NOMO-1 treated with dmso at 0.1 percent for 144 hours (cell line): ENCODE results near the gene VEGFB.
"Not testable (repeated sequence)": the region's sequence is repeated elsewhere in the genome, so short reads cannot be mapped to it uniquely, and the experiment has no call there.

ENCODE experiments used
- DNase-seq: peaks from one replicate; lab custom pipeline; 2025; ENCODE audit not compliant: unreplicated experiment; lab: John Stamatoyannopoulos, UW

The VEGFB gene

DNA sequence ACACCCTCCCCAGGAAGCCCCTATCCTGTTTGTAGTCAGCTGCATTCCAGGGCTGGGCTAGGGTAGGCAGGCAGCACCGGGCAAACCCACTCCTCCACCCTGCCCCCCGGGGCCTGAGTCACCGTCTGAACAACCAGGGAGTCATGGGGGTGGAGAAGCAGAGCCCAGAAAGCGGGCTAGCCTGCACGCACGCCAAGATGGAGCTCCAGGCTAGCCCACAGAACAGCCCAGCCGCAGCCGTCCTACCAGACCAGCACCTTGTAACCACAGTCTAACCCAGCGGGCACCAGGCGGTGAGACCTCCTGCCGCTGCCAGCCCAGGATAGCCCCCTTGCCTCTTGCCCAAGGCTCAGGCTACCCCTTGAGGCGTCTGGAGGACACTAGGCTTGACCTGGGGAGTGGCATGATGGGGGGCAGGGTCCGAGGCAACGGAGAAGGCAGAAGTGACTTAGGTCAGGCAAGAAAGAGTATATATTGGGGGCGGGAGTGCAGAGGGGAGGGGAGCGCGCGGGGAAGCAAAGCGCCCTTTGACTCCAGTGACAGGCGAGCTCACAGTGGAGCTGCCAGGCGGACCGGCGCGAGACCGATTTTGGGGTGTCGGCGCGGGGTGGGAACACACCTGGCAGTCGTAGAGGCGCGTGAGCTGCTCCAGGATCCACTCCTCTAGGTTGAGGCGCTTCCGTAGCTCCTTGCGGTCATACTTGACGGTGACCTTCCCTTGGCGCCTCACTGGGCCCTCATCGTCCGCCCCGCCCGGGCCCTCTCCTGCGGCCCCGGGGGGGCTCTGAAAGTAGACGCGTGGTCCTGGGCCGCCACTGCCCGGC, 11.6 kb downstream of the VEGFB start:
- DNase-seq = peak; percentile 34

GRCh38 chr11:64246621-64246870, 12.2 kb downstream of the VEGFB start:
- DNase-seq = not testable (repeated sequence)

DNA sequence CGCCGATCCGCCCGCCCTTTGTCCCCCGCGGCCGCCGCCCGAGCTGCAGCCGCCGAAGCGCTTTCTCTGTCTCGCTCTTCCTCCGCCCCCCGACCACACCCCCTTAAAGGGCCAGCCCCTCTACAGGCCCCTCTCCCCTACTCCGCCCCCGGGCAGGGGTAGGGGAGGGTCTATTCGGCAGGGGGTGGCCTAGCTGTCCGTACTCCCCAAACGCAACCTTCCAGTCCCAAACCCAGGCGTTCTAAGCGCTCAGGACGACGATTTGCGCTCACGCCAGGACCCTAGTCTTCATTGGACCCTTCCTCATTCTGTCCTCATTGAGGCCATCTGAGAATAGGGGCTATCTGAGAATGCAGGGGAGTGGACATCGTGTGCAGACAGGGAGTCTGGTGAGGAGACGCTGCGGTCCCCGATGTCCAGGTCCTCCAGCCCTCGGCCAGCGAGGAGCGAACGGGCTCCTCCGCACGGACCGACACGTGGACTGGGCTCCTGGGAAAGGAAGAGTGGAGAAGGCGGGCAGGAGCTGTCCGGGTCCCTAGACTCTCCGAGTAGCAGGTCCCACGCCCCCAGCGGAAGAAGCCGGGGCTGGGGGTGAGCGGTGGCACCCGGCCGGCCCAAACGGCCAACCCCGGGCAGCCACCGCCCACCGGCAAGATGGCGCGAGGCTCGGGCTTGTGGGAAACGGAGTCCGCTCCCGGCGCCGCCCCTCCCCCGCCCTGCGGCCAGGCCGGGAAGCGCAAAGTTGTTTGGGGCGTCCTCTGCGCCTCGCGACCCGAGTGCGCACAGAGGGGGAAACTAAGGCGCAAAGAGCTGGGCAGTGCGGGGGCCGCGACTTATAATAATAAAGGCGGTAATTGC, 12.7 kb downstream of the VEGFB start, which contains the start of gene PPP1R14B:
Gene PPP1R14B, minus strand, starts transcription at position 73 of the 858 bp plus-strand sequence. CDS start 270 bp downstream, outside the sequence.
- peak; percentile 84 for DNase-seq

GRCh38 chr11:64247729-64248531, 13.5 kb downstream of the VEGFB start:
- DNase-seq = no peak

GRCh38 chr11:64248578-64248977, 14.2 kb downstream of the VEGFB start:
- DNase-seq = no peak

GRCh38 chr11:64249038-64249437, 14.7 kb downstream of the VEGFB start:
- no peak for DNase-seq

- DNase-seq = no peak
These were observed 15.4 kb downstream of the VEGFB start for GRCh38 chr11:64249563-64250414.

GRCh38 chr11:64250415-64251015, 16.1 kb downstream of the VEGFB start:
- DNase-seq = no peak

- DNase-seq = peak; percentile 24
These were observed 16.8 kb downstream of the VEGFB start, which contains the start of gene PLCB3 for GRCh38 chr11:64251016-64251752. Gene PLCB3 (plus strand): TSS chr11:64251530. CDS start chr11:64251650, 120 bp downstream.

DNA sequence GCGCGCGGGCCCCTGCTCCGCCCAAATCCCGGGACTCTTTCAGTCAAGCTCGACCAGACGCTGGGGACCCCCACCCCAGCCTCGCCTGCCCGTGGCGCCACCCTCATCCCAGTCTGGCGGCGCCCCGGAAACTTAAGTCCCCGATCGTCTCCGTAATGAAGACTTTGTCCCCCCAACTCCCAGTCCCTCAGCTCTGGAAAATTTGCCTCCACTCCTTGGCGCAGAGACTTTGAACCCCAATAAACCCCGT, 17.3 kb downstream of the VEGFB start:
- no peak for DNase-seq

- DNase-seq = no peak
These were observed 17.9 kb downstream of the VEGFB start for GRCh38 chr11:64252003-64252872.

DNA sequence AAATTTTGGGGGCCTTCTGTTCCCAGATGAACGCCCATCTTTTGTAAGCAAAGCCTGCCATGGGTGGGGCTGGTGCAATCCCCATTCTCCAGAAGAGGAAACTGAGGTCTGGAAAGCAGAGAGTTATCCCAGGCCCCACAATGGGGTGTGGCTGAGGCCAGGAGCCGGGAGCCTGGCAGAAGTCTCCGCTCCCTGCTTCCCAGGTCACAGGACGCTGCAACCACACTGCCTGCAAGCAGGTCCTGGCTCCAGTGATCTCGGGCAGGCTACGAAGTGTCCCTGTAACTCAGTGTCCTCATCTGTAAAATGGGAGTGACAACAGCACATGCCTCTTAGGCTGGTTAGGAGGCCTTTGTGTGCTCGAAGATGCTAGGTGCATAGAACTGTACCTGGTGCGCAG, 18.7 kb downstream of the VEGFB start:
- no peak for DNase-seq

DNA sequence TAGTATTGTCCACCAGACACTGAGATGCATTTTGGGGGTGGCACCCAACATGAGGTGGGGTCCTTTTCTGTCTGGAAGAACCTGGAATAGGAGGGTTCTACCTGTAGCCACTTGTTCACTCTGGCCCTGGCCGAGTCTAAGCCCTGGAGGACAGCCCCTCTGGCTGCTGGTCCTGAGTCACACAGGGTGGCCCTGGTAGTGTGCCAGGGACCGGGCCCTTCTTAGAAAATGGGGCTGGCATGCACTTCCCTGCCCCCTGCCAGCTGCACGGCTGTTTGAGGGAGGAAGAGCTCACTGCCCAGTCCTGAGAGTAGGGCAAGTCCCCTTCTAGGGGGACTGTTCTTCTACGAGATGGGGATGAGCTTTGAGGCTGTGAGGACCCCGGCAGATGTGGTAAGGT, 19.1 kb downstream of the VEGFB start:
- no peak for DNase-seq

- DNase-seq = no peak
These were observed 19.9 kb downstream of the VEGFB start for GRCh38 chr11:64254326-64254725.

DNA sequence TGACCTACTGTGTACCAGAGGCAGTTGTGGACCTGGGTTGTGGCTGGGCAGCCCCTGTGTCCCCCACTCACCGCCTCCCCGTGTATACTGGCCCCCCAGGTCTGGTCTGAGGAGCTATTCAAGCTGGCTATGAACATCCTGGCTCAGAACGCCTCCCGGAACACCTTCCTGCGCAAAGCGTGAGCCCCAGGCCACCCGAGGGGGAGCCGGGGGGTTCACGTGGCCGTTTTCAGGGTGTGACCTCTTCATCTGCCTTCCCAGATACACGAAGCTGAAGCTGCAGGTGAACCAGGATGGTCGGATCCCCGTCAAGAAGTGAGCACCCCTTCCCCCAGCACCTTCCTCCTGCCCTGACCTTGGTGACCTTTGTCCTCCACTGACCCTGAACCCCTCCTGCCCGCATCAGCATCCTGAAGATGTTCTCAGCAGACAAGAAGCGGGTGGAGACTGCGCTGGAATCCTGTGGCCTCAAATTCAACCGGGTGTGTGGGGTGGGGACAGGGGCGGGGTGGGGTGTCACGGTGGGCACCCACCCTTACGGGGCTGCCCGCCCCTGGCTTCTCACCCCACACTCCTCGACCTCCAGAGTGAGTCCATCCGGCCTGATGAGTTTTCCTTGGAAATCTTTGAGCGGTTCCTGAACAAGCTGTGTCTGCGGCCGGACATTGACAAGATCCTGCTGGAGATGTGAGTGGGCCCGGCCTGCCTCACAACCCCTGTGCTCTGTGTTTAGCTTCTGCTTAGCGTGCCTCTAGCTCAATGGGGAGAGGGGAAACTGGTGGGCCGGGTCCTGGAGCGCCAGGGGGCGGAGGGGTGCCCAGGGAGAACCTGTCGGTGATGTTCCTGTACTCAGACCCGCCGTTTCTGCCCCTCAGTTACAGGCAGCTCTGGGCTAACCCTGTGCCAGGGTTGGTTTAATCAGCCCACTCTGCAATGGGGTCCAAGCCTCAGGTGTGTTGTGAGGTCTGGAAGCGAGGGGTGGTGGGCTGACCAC, 21.0 kb downstream of the VEGFB start:
- no peak for DNase-seq

DNA sequence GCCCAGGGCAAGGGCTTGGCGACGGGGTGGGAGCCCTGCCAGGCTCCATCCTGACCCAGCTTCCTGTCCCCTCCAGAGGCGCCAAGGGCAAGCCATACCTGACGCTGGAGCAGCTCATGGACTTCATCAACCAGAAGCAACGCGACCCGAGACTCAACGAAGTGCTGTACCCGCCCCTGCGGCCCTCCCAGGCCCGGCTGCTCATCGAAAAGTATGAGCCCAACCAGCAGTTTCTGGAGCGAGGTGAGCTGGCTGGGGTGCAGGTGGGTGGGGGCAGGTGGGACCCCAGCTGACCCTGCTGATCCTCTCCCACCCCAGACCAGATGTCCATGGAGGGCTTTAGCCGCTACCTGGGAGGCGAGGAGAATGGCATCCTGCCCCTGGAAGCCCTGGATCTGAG, 21.9 kb downstream of the VEGFB start:
- DNase-seq = no peak

DNA sequence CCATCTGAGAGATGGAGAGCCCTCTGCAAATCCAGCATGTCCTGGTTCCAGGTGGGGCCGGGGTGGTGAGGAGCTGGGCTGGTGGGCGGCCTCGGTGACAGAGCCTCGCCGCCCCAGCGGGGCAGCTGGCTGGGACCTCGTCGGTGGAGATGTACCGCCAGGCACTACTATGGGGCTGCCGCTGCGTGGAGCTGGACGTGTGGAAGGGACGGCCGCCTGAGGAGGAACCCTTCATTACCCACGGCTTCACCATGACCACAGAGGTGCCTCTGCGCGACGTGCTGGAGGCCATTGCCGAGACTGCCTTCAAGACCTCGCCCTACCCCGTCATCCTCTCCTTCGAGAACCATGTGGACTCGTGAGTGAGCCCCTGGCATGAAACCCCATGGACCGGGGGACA, 24.0 kb downstream of the VEGFB start:
- no peak for DNase-seq
